GM23338 (cell line): ENCODE measurements around the gene CAPZB. TPM values are rescaled to one million over a fixed set of nuclear protein-coding genes. Genes with fewer than 3 reads are reported as not detected.

Experiments
- ATAC-seq: fragments of 200-7000 bp; cut with Tn5 transposase; 3 replicates; pipeline ENCODE4 v1.9.1; 2020
- DNase-seq: peaks from one replicate; pipeline ENCODE4 v3.0.0-alpha.2; 2015; ENCODE audit warnings: low spot score
- H2AFZ ChIP-seq: fragments of 200-600 bp; sonication (generic); 2 replicates; pipeline ENCODE4 v1.8.0; 2016; ENCODE audit warnings: antibody characterized with exemption, mild to moderate bottlenecking, moderate library complexity
- H3F3A ChIP-seq: fragments of 200-600 bp; sonication (generic); replicated peaks from 2 replicates; pipeline ENCODE4 v1.8.0; 2017; ENCODE audit warnings: antibody characterized with exemption, mixed run types, low read depth
- H3K27ac ChIP-seq: fragments of 200-600 bp; sonication (generic); 2 replicates; pipeline ENCODE4 v1.6.1; 2016; ENCODE audit warnings: low read depth
- H3K27me3 ChIP-seq: fragments of 200-600 bp; sonication (generic); 2 replicates; pipeline ENCODE4 v1.8.0; 2016; ENCODE audit warnings: mild to moderate bottlenecking, mixed run types, moderate library complexity; ENCODE audit not compliant: insufficient read depth
- H3K36me3 ChIP-seq: fragments of 200-600 bp; sonication (generic); 2 replicates; pipeline ENCODE4 v1.8.0; 2016; ENCODE audit warnings: mild to moderate bottlenecking; ENCODE audit not compliant: insufficient read depth
- H3K4me1 ChIP-seq: fragments of 200-600 bp; sonication (generic); 2 replicates; pipeline ENCODE4 v1.8.0; 2016; ENCODE audit warnings: mild to moderate bottlenecking, moderate library complexity; ENCODE audit not compliant: insufficient read depth
- H3K4me2 ChIP-seq: fragments of 200-600 bp; sonication (generic); 2 replicates; pipeline ENCODE4 v1.7.1; 2017; ENCODE audit warnings: mixed run types
- H3K4me3 ChIP-seq: fragments of 200-600 bp; sonication (generic); 2 replicates; pipeline ENCODE4 v1.6.1; 2016; ENCODE audit warnings: mixed run types
- H3K79me2 ChIP-seq: fragments of 200-600 bp; sonication (generic); replicated peaks from 2 replicates; pipeline ENCODE4 v1.8.0; 2017; ENCODE audit warnings: mild to moderate bottlenecking; ENCODE audit not compliant: insufficient read depth
- H3K9me2 ChIP-seq: fragments of 200-600 bp; sonication (generic); 2 replicates; pipeline ENCODE4 v1.8.0; 2017; ENCODE audit not compliant: insufficient read depth
- H4K20me1 ChIP-seq: fragments of 200-600 bp; sonication (generic); replicated peaks from 2 replicates; pipeline ENCODE4 v1.8.0; 2017; ENCODE audit warnings: mild to moderate bottlenecking; ENCODE audit not compliant: insufficient read depth
- H3K27ac Mint-ChIP-seq: 2 replicates; pipeline ENCODE4 v1.8.0; 2020; ENCODE audit warnings: inconsistent platforms, mild to moderate bottlenecking, moderate library complexity, mixed read lengths
- H3K27me3 Mint-ChIP-seq: 3 replicates; pipeline ENCODE4 v1.8.0; 2022; ENCODE audit warnings: low read depth, mild to moderate bottlenecking, moderate library complexity, mixed read lengths, inconsistent platforms; ENCODE audit not compliant: insufficient read depth, poor library complexity
- H3K36me3 Mint-ChIP-seq: 3 replicates; pipeline ENCODE4 v1.8.0; 2021; ENCODE audit warnings: low read depth, mild to moderate bottlenecking, inconsistent platforms, moderate library complexity, mixed read lengths
- H3K4me1 Mint-ChIP-seq: 3 replicates; pipeline ENCODE4 v1.8.0; 2020; ENCODE audit warnings: mild to moderate bottlenecking, inconsistent platforms, mixed read lengths
- H3K4me3 Mint-ChIP-seq: 3 replicates; pipeline ENCODE4 v1.8.0; 2021; ENCODE audit warnings: moderate library complexity, mild to moderate bottlenecking, inconsistent platforms, mixed read lengths
- H3K9me3 Mint-ChIP-seq: 3 replicates; pipeline ENCODE4 v1.8.0; 2020; ENCODE audit warnings: moderate library complexity, mild to moderate bottlenecking, inconsistent platforms, mixed read lengths
- CREB1 ChIP-seq: fragments of 250-450 bp; sonication (Bioruptor Pico); IDR thresholded peaks from 2 replicates; pipeline ENCODE4 v1.5.0; 2020; ENCODE audit warnings: low read depth, mild to moderate bottlenecking, moderate library complexity
- EZH2 ChIP-seq: fragments of 200-600 bp; sonication (generic); IDR thresholded peaks from one replicate; pipeline ENCODE4 v1.8.0; 2017; ENCODE audit warnings: antibody characterized with exemption, mild to moderate bottlenecking, low read depth; ENCODE audit not compliant: unreplicated experiment
- EZH2phosphoT487 ChIP-seq: fragments of 200-600 bp; sonication (generic); IDR thresholded peaks from one replicate; pipeline ENCODE4 v1.8.1; 2018; ENCODE audit warnings: antibody characterized with exemption; ENCODE audit not compliant: unreplicated experiment
- JUNB ChIP-seq: IDR thresholded peaks from one replicate; pipeline ENCODE4 v1.6.1; 2016; ENCODE audit warnings: antibody characterized with exemption; ENCODE audit not compliant: unreplicated experiment
- NANOG ChIP-seq: IDR thresholded peaks from 2 replicates; pipeline ENCODE4 v1.6.1; 2016; ENCODE audit warnings: antibody characterized with exemption, borderline replicate concordance
- POLR2AphosphoS5 ChIP-seq: IDR thresholded peaks from 2 replicates; pipeline ENCODE4 v1.6.1; 2016; ENCODE audit warnings: antibody characterized with exemption, low read depth
- STAT1 ChIP-seq: IDR thresholded peaks from one replicate; pipeline ENCODE4 v1.6.1; 2016; ENCODE audit warnings: antibody characterized with exemption; ENCODE audit not compliant: unreplicated experiment
- ZNF114 ChIP-seq: fragments of 250-450 bp; sonication (Bioruptor Pico); IDR thresholded peaks from 2 replicates; pipeline ENCODE4 v1.5.0; 2020; ENCODE audit warnings: mild to moderate bottlenecking, moderate library complexity
- ZNF331 ChIP-seq: fragments of 250-450 bp; sonication (Bioruptor Pico); IDR thresholded peaks from 2 replicates; pipeline ENCODE4 v1.5.0; 2020; ENCODE audit warnings: low read depth, mild to moderate bottlenecking, moderate library complexity
- polyA plus RNA-seq: library from polyadenylated mRNA; unstranded; fragments of >200 nt; fragmentation: Nextera tagmentation; extraction: Ambion mirVana; gene quantifications from 2 replicates; pipeline ENCODE4 v1.2.1, GENCODE V29; 2016
- total RNA-seq: library from RNA; depleted of rRNA; stranded (reverse); fragments of >200 nt; shearing (Covaris generic); gene quantifications from 2 replicates; pipeline ENCODE4 v1.2.3, GENCODE V29; 2014
- TF ChIP-seq, protein P1 (sequence below), 2 experiments: fragments of 200-600 bp in 1 of 2; sonication (generic) in 1 of 2; conservative IDR thresholded peaks; 2 replicates each; pipeline versions ENCODE4 v1.5.1 to v1.6.1; 2016 to 2017; ENCODE audit warnings: antibody characterized with exemption in 2 of 2, low read depth in 2 of 2, mild to moderate bottlenecking in 2 of 2, moderate library complexity in 1 of 2
- TF ChIP-seq, protein P2 (sequence below): IDR thresholded peaks from 2 replicates; pipeline ENCODE4 v1.6.1; 2016; ENCODE audit warnings: antibody characterized with exemption
- TF ChIP-seq, protein P3 (sequence below): IDR thresholded peaks from one replicate; pipeline ENCODE4 v1.6.1; 2018; ENCODE audit warnings: antibody characterized with exemption; ENCODE audit not compliant: unreplicated experiment
- TF ChIP-seq, protein P4 (sequence below): fragments of 250-450 bp; sonication (Bioruptor Pico); IDR thresholded peaks from 2 replicates; pipeline ENCODE4 v1.5.0; 2020; ENCODE audit warnings: mild to moderate bottlenecking, moderate library complexity

The CAPZB gene
- total and polyA plus RNA-seq, 2 experiments from 2014 or later, result 195 to 348 TPM

DNA sequence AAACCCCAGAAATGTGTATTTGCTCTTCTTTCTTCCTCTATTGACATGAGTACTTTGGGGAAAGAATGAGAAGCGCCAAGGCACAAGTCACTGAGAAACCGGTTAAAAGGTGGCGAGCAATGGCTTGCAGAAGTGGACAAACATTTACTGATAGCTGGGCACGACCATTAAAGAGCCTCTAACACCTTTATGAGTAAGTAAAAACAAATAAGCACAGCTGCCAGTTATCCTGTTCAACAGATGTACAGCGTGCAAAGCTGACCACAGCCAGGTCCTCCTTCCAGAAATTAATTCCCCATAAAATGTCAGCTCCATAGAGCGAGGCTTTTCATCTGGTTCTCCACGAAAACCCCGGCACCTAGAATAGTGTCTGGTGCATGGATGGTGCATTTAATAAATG, 72.7 kb downstream of the CAPZB start:
- H3K9me3 Mint-ChIP-seq, result no peaks in the 10 kb centered on the region
- Histone ChIP-seq H3F3A (no peaks in the 10 kb centered on the region), H3K4me2 (no peak overlapping the region), H3K27ac (no peak overlapping the region), H3K4me1 (peaks cover 4% of the 10 kb centered on the region; the same call in 1 of the 2 replicates), H3K4me3 (no peak overlapping the region), H4K20me1 (peaks cover 76% of the 10 kb centered on the region), H3K36me3 (peaks cover 3% of the 10 kb centered on the region; the same call in 1 of the 2 replicates), H2AFZ (no peak overlapping the region), H3K27me3 (no peaks in the 10 kb centered on the region), H3K79me2 (peaks cover 100% of the 10 kb centered on the region), H3K9me2 (no peaks in the 10 kb centered on the region)
- DNase-seq (no peak), ATAC-seq (no peak)
- no peak for TF ChIP-seq NANOG
- TF ChIP-seq EZH2, result no peak
- TF ChIP-seq, protein P1, sequence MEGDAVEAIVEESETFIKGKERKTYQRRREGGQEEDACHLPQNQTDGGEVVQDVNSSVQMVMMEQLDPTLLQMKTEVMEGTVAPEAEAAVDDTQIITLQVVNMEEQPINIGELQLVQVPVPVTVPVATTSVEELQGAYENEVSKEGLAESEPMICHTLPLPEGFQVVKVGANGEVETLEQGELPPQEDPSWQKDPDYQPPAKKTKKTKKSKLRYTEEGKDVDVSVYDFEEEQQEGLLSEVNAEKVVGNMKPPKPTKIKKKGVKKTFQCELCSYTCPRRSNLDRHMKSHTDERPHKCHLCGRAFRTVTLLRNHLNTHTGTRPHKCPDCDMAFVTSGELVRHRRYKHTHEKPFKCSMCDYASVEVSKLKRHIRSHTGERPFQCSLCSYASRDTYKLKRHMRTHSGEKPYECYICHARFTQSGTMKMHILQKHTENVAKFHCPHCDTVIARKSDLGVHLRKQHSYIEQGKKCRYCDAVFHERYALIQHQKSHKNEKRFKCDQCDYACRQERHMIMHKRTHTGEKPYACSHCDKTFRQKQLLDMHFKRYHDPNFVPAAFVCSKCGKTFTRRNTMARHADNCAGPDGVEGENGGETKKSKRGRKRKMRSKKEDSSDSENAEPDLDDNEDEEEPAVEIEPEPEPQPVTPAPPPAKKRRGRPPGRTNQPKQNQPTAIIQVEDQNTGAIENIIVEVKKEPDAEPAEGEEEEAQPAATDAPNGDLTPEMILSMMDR (conservative IDR thresholded peaks at IDR 0.05; ENCODE audit: low read depth in 2 of 2), result no peak
- no peak for TF ChIP-seq ZNF114 (CRISPR knock-in tag)
- TF ChIP-seq JUNB, result no peak
- TF ChIP-seq, protein P2, sequence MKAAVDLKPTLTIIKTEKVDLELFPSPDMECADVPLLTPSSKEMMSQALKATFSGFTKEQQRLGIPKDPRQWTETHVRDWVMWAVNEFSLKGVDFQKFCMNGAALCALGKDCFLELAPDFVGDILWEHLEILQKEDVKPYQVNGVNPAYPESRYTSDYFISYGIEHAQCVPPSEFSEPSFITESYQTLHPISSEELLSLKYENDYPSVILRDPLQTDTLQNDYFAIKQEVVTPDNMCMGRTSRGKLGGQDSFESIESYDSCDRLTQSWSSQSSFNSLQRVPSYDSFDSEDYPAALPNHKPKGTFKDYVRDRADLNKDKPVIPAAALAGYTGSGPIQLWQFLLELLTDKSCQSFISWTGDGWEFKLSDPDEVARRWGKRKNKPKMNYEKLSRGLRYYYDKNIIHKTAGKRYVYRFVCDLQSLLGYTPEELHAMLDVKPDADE, result no peak
- TF ChIP-seq CREB1, result no peak
- no peak for TF ChIP-seq POLR2AphosphoS5
- TF ChIP-seq, protein P3, sequence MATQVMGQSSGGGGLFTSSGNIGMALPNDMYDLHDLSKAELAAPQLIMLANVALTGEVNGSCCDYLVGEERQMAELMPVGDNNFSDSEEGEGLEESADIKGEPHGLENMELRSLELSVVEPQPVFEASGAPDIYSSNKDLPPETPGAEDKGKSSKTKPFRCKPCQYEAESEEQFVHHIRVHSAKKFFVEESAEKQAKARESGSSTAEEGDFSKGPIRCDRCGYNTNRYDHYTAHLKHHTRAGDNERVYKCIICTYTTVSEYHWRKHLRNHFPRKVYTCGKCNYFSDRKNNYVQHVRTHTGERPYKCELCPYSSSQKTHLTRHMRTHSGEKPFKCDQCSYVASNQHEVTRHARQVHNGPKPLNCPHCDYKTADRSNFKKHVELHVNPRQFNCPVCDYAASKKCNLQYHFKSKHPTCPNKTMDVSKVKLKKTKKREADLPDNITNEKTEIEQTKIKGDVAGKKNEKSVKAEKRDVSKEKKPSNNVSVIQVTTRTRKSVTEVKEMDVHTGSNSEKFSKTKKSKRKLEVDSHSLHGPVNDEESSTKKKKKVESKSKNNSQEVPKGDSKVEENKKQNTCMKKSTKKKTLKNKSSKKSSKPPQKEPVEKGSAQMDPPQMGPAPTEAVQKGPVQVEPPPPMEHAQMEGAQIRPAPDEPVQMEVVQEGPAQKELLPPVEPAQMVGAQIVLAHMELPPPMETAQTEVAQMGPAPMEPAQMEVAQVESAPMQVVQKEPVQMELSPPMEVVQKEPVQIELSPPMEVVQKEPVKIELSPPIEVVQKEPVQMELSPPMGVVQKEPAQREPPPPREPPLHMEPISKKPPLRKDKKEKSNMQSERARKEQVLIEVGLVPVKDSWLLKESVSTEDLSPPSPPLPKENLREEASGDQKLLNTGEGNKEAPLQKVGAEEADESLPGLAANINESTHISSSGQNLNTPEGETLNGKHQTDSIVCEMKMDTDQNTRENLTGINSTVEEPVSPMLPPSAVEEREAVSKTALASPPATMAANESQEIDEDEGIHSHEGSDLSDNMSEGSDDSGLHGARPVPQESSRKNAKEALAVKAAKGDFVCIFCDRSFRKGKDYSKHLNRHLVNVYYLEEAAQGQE, result no peak
- no peak for TF ChIP-seq STAT1
- TF ChIP-seq, protein P4, sequence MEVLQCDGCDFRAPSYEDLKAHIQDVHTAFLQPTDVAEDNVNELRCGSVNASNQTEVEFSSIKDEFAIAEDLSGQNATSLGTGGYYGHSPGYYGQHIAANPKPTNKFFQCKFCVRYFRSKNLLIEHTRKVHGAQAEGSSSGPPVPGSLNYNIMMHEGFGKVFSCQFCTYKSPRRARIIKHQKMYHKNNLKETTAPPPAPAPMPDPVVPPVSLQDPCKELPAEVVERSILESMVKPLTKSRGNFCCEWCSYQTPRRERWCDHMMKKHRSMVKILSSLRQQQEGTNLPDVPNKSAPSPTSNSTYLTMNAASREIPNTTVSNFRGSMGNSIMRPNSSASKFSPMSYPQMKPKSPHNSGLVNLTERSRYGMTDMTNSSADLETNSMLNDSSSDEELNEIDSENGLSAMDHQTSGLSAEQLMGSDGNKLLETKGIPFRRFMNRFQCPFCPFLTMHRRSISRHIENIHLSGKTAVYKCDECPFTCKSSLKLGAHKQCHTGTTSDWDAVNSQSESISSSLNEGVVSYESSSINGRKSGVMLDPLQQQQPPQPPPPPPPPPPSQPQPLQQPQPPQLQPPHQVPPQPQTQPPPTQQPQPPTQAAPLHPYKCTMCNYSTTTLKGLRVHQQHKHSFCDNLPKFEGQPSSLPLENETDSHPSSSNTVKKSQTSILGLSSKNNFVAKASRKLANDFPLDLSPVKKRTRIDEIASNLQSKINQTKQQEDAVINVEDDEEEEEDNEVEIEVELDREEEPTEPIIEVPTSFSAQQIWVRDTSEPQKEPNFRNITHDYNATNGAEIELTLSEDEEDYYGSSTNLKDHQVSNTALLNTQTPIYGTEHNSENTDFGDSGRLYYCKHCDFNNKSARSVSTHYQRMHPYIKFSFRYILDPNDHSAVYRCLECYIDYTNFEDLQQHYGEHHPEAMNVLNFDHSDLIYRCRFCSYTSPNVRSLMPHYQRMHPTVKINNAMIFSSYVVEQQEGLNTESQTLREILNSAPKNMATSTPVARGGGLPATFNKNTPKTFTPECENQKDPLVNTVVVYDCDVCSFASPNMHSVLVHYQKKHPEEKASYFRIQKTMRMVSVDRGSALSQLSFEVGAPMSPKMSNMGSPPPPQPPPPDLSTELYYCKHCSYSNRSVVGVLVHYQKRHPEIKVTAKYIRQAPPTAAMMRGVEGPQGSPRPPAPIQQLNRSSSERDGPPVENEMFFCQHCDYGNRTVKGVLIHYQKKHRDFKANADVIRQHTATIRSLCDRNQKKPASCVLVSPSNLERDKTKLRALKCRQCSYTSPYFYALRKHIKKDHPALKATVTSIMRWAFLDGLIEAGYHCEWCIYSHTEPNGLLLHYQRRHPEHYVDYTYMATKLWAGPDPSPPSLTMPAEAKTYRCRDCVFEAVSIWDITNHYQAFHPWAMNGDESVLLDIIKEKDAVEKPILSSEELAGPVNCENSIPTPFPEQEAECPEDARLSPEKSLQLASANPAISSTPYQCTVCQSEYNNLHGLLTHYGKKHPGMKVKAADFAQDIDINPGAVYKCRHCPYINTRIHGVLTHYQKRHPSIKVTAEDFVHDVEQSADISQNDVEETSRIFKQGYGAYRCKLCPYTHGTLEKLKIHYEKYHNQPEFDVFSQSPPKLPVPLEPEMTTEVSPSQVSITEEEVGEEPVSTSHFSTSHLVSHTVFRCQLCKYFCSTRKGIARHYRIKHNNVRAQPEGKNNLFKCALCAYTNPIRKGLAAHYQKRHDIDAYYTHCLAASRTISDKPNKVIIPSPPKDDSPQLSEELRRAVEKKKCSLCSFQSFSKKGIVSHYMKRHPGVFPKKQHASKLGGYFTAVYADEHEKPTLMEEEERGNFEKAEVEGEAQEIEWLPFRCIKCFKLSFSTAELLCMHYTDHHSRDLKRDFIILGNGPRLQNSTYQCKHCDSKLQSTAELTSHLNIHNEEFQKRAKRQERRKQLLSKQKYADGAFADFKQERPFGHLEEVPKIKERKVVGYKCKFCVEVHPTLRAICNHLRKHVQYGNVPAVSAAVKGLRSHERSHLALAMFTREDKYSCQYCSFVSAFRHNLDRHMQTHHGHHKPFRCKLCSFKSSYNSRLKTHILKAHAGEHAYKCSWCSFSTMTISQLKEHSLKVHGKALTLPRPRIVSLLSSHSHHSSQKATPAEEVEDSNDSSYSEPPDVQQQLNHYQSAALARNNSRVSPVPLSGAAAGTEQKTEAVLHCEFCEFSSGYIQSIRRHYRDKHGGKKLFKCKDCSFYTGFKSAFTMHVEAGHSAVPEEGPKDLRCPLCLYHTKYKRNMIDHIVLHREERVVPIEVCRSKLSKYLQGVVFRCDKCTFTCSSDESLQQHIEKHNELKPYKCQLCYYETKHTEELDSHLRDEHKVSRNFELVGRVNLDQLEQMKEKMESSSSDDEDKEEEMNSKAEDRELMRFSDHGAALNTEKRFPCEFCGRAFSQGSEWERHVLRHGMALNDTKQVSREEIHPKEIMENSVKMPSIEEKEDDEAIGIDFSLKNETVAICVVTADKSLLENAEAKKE (CRISPR knock-in tag), result no peak
- TF ChIP-seq EZH2phosphoT487, result no peak
- TF ChIP-seq ZNF331 (CRISPR knock-in tag), result no peak
- peaks cover 3% of the 10 kb centered on the region for H3K27me3 Mint-ChIP-seq
- peaks cover 48% of the 10 kb centered on the region for H3K4me1 Mint-ChIP-seq
- H3K4me3 Mint-ChIP-seq, result no peak overlapping the region
- H3K36me3 Mint-ChIP-seq, result peaks cover 15% of the 10 kb centered on the region
- H3K27ac Mint-ChIP-seq, result no peak overlapping the region
